Ascending aorta (tissue), 2 donors: ENCODE results near the gene GJA5. TPM values are rescaled to one million over a fixed set of nuclear protein-coding genes. Genes with fewer than 3 reads are reported as not detected.

ENCODE experiments used
- DNase-seq, 2 donors: peaks; one replicate each; pipeline ENCODE4 v3.0.0-alpha.2; 2019; ENCODE audit warnings: low spot score in 2 of 2
- H3K27ac ChIP-seq, 2 donors: fragments of 200-600 bp; sonication (generic); one replicate each; pipeline ENCODE4 v1.5.1; 2016 to 2017; ENCODE audit warnings: mild to moderate bottlenecking in 1 of 2
- H3K27me3 ChIP-seq: fragments of 200-600 bp; sonication (generic); one replicate; pipeline ENCODE4 v1.5.1; 2017
- H3K36me3 ChIP-seq, 2 donors: fragments of 200-600 bp; sonication (generic); one replicate each; pipeline ENCODE4 v1.5.1; 2016
- H3K4me1 ChIP-seq, 2 donors: fragments of 200-600 bp; sonication (generic); one replicate each; pipeline ENCODE4 v1.5.1; 2016 to 2017; ENCODE audit warnings: mild to moderate bottlenecking in 1 of 2
- H3K4me3 ChIP-seq, 2 donors: fragments of 200-600 bp; sonication (generic); one replicate each; pipeline ENCODE4 v1.5.1; 2016 to 2017; ENCODE audit warnings: mild to moderate bottlenecking in 1 of 2
- H3K9me3 ChIP-seq, 2 donors: fragments of 200-600 bp; sonication (generic); one replicate each; pipeline ENCODE4 v1.5.1; 2016
- CTCF ChIP-seq, 3 experiments: fragments of 200-600 bp in 2 of 3; fragments of 450-650 bp in 1 of 3; sonication (generic) in 2 of 3; IDR thresholded peaks; one replicate each; pipeline ENCODE4 v1.5.1; 2016 to 2019; ENCODE audit warnings: antibody characterized with exemption in 3 of 3, mild to moderate bottlenecking in 1 of 3, moderate library complexity in 1 of 3
- intact Hi-C: fragments of 100-400 bp; cut with DNase I; formaldehyde crosslinking; loops from one replicate; pipeline ENCODE4 v1.15.1; 2023
- total RNA-seq: library from RNA; depleted of rRNA; stranded (reverse); fragments of >200 nt; gene quantifications from one replicate; pipeline ENCODE4 v1.1.0, GENCODE V29; 2016

Gene GJA5
- total RNA-seq, 1 donor from 2014 or later: 49.7 TPM

- Histone ChIP-seq H3K4me3 (no peak overlapping the region), H3K4me1 (peaks cover 2 to 17% of the 10 kb centered on the region in 2 donors), H3K36me3 (no peaks in the 10 kb centered on the region), H3K9me3 (no peaks in the 10 kb centered on the region), H3K27ac (no peak overlapping the region), H3K27me3 (no peaks in the 10 kb centered on the region)
- DNase-seq: no peak
- TF ChIP-seq CTCF (IDR thresholded peaks at IDR 0.05): no peak
- intact Hi-C loops: no loop called here
These were observed 7.3 kb downstream of the GJA5 start for GRCh38 chr1:147753081-147753480.

- TF ChIP-seq CTCF (IDR thresholded peaks at IDR 0.05): no peak
- Histone ChIP-seq H3K4me3 (no peak overlapping the region), H3K9me3 (no peaks in the 10 kb centered on the region), H3K27ac (no peak overlapping the region), H3K36me3 (no peaks in the 10 kb centered on the region), H3K27me3 (no peaks in the 10 kb centered on the region), H3K4me1 (peaks cover 2 to 14% of the 10 kb centered on the region in 2 donors)
- DNase-seq: no peak
- intact Hi-C loops: no loop called here
These were observed 7.9 kb downstream of the GJA5 start for GRCh38 chr1:147752511-147752910.

GRCh38 chr1:147751346-147751745, 9.1 kb downstream of the GJA5 start:
- H3K36me3 ChIP-seq: no peaks in the 10 kb centered on the region
- H3K9me3 ChIP-seq: no peaks in the 10 kb centered on the region
- H3K4me1 ChIP-seq: peaks cover 0 to 4% of the 10 kb centered on the region in 2 donors
- intact Hi-C loops: no loop called here
- no peak overlapping the region for H3K4me3 ChIP-seq
- no peak overlapping the region for H3K27ac ChIP-seq
- no peak for TF ChIP-seq CTCF (IDR thresholded peaks at IDR 0.05)
- DNase-seq: no peak
- no peaks in the 10 kb centered on the region for H3K27me3 ChIP-seq

DNA sequence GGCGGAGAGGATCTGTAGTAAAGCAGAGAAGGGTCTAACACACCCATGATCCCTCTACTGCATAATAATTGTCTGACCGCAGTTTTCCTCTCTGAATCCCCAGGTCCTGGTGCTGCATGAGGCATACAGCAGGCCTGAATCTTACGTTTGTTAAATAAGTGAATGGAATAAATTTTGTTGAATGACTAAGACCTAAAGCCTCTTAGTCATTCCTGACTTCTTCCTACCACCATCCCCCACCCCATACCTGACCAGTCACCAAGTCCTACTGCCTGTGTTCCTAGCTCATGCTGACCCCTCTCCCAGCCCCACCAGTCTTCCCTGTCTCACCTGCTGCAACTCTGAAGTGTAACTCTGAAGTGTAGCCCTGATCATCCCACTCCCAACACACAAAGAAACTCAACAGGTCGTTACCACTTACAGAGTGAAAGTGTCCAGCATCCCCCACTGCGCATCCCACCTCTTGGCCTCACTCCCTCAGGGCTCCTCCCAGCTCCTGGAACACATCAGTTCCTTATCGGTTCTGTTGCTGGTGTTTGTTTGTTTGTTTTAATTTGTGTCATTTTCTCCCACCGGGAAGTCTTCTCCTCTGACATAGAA, 9.7 kb downstream of the GJA5 start:
- no peak overlapping the region for H3K4me3 ChIP-seq
- no peak for TF ChIP-seq CTCF (IDR thresholded peaks at IDR 0.05)
- no peaks in the 10 kb centered on the region for H3K9me3 ChIP-seq
- no peak for DNase-seq
- H3K36me3 ChIP-seq: no peaks in the 10 kb centered on the region
- intact Hi-C loops: no loop called here
- H3K27me3 ChIP-seq: no peaks in the 10 kb centered on the region
- H3K4me1 ChIP-seq: peaks cover 0 to 4% of the 10 kb centered on the region in 2 donors
- H3K27ac ChIP-seq: no peak overlapping the region

DNA sequence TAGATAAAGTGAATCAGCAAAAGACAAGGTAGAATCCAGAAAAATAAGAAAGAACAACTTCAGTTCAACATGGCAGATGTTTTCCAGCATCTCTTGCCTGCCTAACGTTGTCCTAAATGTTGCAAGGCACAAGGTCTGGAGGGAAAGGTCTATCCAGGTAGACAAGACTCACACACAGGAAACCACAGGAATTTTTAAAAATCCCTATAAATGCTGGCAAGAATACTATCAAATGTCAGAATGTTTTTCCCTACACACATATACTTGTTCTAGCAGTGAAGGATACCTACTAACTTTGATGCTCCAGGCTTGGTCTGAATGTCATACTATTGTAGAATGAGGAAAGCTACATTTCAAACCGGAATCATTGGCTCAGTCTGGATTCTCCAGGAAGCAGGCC, 10.6 kb downstream of the GJA5 start:
- no peak for DNase-seq
- Histone ChIP-seq H3K4me3 (no peak overlapping the region), H3K9me3 (no peaks in the 10 kb centered on the region), H3K36me3 (no peaks in the 10 kb centered on the region), H3K27me3 (no peaks in the 10 kb centered on the region), H3K27ac (no peak overlapping the region), H3K4me1 (peaks cover 0 to 4% of the 10 kb centered on the region in 2 donors)
- TF ChIP-seq CTCF (IDR thresholded peaks at IDR 0.05): no peak
- intact Hi-C loops: no loop called here
